Articular chondrocyte of knee joint (primary cell): ENCODE results near the gene CCT5. TPM values are rescaled to one million over a fixed set of nuclear protein-coding genes. Genes with fewer than 3 reads are reported as not detected.

Experiments
- small RNA-seq: library from RNA; depleted of rRNA; stranded (forward); fragments of <200 nt; gene quantifications from one replicate; pipeline ENCODE3, GENCODE V24; 2012
- total RNA-seq: library from RNA; depleted of rRNA; stranded (reverse); fragments of >200 nt; gene quantifications from 2 replicates; pipeline ENCODE4 v1.2.3, GENCODE V29; 2012

Gene CCT5
- total RNA-seq: 182 and 191 TPM in 2 replicates

GRCh38 chr5:10249948-10250805 is at the start of gene CCT5:
Gene CCT5 (plus strand): TSS chr5:10250280. CDS start chr5:10250341, 61 bp downstream.

GRCh38 chr5:10307206-10308148 is 57.4 kb downstream of the CCT5 start, which contains the start of gene CMBL:
Gene CMBL (minus strand): TSS chr5:10307902. CDS start chr5:10290762, 17,140 bp downstream.

Small RNAs within 50 kb of the gene (small RNA-seq; reads per million reads assigned to genes)
- gene RF00019: not detected

Other genes with a start within 250 kb of the CCT5 start
- gene ATPSCKMT, start 392 bp upstream of the CCT5 start, total RNA-seq: 18.9 and 24.8 TPM in 2 replicates
- gene CMBL, start 57.6 kb downstream of the CCT5 start, total RNA-seq: 14.2 and 14.4 TPM in 2 replicates
- gene MARCHF6, start 103.4 kb downstream of the CCT5 start, total RNA-seq: 54.3 and 54.9 TPM in 2 replicates
- gene ROPN1L, start 191.6 kb downstream of the CCT5 start, total RNA-seq: 0.26 and 0.32 TPM in 2 replicates